Suprapubic skin (tissue), 4 donors: ENCODE measurements around the gene RAB3B.

Experiments used
- POLR2A ChIP-seq, 2 donors: fragments of 450-650 bp; IDR thresholded peaks; one replicate each; pipeline ENCODE4 v1.6.1; 2017; ENCODE audit warnings: antibody characterized with exemption in 2 of 2, mild to moderate bottlenecking in 2 of 2, moderate library complexity in 2 of 2
- POLR2AphosphoS5 ChIP-seq, 3 donors: sonication (generic); formaldehyde crosslinking; IDR thresholded peaks; one replicate each; pipeline ENCODE4 v1.6.1; 2017; ENCODE audit warnings: antibody characterized with exemption in 3 of 3
- TF ChIP-seq, protein P1 (sequence below), 2 donors: fragments of 200-600 bp in 1 of 2; fragments of 450-650 bp in 1 of 2; sonication (generic) in 1 of 2; IDR thresholded peaks; one replicate each; pipeline ENCODE4 v1.5.1; 2016 to 2019; ENCODE audit warnings: antibody characterized with exemption in 2 of 2, mild to moderate bottlenecking in 1 of 2, moderate library complexity in 1 of 2

DNA sequence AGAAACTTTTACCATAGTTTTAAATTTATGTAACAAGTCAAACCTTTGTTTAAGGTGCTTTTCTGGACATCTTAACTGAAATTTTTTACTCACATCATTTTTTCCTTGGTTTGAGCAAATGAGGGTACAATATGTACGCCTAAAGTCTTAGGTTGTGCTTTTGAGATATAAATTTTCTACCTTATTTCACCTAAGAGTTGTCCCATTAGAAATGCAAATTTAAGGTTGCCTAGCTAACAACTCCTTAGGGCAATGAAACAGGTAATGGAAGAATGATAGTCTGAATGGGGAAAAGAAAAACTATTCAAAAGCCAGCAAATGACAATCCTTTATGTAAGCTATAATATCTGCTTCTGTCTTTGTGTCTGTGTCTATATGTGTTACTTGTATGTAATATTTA is 131.6 kb downstream of the RAB3B start:
- TF ChIP-seq, protein P1, sequence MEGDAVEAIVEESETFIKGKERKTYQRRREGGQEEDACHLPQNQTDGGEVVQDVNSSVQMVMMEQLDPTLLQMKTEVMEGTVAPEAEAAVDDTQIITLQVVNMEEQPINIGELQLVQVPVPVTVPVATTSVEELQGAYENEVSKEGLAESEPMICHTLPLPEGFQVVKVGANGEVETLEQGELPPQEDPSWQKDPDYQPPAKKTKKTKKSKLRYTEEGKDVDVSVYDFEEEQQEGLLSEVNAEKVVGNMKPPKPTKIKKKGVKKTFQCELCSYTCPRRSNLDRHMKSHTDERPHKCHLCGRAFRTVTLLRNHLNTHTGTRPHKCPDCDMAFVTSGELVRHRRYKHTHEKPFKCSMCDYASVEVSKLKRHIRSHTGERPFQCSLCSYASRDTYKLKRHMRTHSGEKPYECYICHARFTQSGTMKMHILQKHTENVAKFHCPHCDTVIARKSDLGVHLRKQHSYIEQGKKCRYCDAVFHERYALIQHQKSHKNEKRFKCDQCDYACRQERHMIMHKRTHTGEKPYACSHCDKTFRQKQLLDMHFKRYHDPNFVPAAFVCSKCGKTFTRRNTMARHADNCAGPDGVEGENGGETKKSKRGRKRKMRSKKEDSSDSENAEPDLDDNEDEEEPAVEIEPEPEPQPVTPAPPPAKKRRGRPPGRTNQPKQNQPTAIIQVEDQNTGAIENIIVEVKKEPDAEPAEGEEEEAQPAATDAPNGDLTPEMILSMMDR (IDR thresholded peaks at IDR 0.05), result no peak
- no peak for TF ChIP-seq POLR2AphosphoS5 (IDR thresholded peaks at IDR 0.05)
- TF ChIP-seq POLR2A (IDR thresholded peaks at IDR 0.05), result no peak
